ENCODE data around the gene LYRM7.
"Not testable (repeated sequence)": the region's sequence is repeated elsewhere in the genome, so short reads cannot be mapped to it uniquely, and the experiment has no call there.

Gene LYRM7

DNA sequence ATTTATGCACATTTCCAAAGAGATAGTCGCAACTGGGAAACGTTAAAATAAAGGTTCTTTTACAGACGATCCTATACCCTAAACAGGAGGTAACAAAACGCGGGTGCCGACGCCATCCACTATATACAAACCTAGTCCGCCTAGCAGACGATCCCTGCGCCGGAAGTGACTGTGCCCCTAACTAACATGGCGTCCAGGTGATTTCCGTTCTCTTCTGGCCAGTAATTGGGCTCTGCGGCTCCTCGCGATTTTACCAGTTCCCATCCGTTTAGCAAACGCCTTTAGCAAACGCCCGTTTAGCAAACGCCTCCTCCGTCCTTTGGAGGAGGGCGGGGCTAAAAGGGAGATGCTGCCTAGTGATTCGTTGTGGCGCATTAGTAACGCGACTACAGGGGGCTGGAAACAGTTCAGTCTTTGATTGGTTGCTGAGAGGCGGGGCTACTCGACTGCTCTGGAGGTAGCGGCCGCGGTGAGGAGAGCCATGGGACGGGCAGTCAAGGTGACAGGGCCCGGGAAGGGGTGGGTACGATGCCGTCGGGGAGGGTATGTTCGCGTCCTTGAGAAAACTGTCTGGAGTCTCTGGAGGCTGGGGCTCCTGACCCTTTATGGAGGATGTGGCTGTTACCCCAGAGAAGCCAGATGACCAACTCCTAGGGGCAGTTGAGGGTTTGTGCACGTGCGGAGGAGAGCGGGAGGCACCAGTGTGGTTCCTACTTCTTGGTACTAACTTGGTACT lies at the start of gene LYRM7:
Gene LYRM7, plus strand, starts transcription at position 405 of the 736 bp plus-strand sequence. Its CDS starts 77 bp downstream, at position 482.
- peak; percentile 76 to 90 for DNase-seq (ENCODE audit: low read depth in 2 of 2)

DNA sequence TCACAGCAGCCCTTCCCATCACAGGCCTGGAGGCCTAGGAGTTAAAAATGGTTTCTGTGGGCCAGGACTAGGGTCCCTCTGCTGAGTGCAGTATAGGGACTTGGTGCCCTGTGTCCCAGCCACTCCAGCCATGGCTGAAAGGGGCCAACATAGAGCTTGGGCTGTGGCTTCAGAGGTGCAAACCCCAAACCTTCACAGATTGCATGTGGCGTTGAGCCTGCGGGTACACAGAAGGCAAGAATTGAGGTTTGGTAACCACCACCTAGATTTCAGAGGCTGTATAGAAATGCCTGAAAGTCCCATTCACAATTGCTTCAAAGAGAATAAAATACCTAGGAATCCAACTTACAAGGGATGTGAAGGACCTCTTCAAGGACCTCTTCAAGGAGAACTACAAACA lies 43.5 kb upstream of the LYRM7 start:
- not testable (repeated sequence) for DNase-seq (ENCODE audit: low read depth in 2 of 2)

DNA sequence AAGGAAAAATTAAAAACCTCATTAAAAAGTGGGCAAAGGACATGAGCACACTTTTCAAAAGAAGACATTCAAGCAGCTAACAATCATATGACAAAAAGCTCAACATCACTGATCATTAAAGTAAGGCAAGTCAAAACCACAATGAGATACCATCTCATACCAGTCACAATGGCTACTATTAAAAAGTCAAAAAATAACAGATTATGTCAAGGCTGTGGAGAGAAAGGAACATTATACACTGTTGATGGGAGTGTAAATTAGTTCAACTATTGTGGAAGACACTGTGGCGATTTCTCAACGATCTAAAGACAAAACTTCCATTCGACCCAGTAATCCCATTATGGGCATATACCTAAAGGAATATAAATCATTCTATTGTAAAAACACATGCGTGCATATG lies 41.4 kb upstream of the LYRM7 start:
- DNase-seq (ENCODE audit: low read depth in 2 of 2): no peak

DNA sequence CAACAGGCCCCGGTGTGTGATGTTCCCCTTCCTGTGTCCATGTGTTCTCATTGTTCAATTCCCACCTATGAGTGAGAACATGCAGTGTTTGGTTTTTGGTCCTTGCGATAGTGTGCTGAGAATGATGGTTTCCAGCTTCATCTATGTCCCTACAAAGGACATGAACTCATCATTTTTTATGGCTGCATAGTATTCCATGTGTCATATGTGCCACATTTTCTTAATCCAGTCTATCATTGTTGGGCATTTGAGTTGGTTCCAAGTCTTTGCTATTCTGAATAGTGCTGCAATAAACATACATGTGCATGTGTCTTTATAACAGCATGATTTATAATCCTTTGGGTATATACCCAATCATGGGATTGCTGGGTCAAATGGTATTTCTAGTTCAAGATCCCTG lies 37.7 kb upstream of the LYRM7 start:
- not testable (repeated sequence) for DNase-seq (ENCODE audit: low read depth in 2 of 2)

DNA sequence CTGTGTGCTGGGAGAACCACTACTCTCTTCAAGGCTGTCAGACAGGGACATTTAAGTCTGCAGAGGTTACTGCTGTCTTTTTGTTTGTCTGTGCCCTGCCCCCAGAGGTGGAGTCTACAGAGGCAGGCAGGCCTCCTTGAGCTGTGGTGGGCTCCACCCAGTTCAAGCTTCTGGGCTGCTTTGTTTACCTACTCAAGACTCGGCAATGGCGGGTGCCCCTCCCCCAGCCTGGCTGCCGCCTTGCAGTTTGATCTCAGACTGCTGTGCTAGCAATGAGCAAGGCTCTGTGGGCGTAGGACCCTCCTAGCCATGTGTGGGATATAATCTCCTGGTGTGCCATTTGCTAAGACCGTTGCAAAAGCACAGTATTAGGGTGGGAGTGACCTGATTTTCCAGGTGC lies 32.3 kb upstream of the LYRM7 start:
- not testable (repeated sequence) for DNase-seq (ENCODE audit: low read depth in 2 of 2)

DNA sequence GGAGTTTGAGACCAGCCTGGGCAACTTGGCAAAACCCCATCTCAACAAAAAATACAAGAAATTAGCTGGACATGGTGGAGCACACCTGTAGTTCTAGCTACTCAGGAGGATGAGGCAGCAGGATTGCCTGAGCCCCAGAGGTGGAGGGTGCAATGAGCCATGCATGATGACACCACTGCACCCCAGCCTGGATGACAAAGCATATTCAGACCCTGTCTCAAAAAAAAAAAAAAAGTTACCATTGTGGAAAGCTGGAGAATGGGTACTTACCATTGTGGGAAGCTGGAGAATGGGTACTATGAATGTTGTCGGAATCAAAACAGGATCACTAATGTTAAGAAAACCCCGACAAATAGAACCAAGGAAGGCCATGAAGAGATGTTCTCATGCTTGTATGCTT lies 31.4 kb upstream of the LYRM7 start:
- no peak for DNase-seq (ENCODE audit: low read depth in 2 of 2)

DNA sequence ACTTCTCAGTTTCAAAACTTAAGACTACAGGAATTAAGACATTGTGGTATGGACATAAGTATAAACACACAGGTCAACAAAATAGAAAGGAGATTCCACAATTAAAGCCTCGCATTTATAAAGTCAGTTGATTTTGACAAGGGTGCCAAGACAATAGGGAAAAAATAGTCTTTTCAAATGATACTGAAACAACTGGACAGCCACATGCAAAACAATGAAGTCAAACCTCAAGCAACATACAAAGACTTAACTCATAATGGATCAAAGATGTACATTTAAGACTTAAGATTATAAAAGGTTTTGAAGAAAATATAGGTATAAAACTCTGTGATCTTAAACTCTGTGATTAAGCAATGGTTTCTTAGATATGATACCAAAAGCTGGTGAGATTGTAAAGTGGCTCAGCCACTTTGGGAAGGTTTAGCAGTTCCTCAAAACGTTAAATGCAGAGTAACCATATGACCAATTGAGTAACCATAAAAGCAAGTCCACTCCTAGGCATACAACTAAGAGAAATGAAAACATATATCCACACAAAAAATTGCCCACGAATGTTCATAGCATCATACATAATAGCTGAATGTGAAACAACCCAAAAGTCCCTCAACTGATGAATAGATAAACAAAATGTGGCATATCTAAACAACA lies 27.6 kb upstream of the LYRM7 start:
- DNase-seq (ENCODE audit: low read depth in 2 of 2): no peak

DNA sequence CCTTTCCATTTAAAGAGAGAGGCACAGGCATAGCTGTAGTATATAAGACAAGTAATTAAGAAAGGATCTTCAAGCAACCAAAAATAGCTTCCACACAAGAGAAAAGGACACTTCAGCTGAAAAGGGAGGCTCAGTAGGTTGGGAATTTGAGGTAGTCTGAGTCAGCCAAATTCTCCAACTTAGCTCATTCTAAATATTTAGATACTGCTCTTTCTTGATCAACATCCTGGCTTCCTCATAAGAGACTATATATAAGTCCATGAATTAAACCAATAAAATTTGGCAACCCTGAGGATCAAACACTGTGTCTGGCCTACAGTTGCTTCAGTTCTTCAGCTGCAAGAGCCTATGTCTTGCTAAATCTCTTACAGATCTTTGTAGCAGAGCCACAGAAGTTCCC lies 23.5 kb upstream of the LYRM7 start:
- DNase-seq (ENCODE audit: low read depth in 2 of 2): no peak

DNA sequence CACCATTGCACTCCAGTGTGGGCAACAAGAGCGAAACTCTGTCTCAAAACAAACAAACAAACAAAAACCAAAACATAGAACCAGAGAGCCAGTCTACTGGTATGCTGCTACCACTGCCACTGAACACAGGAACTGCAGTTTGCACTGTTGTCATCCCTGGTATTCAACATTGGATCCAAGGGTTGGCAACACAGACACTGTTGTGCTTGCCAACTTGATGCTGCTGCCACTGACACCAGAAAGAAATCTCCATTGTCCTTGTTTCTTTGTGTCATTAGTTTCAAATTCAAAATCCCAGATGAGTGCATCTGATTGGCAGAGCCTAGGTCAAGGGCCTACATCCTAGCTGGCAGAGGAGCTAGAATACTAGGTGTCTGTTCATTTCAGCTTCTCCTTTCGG lies 21.9 kb upstream of the LYRM7 start:
- DNase-seq (ENCODE audit: low read depth in 2 of 2): no peak

DNA sequence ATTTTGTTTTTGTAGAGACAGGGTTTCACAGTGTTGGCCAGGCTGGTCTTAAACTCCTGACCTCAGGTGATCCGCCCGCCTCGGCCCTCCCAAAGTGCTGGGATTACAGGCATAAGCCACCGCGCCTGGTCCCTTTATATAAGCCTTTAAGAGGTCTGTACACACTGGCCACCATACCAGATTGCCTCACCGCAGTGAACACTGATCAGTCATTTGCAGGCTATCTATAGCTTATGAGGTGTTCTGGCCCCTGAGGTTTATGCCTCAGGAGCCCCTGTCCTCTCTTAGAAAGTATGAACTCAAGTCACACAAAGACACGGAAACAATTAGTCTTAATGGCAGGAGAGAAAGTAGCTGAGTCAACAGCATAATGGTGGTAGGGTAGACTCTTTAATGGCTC lies 20.3 kb upstream of the LYRM7 start:
- DNase-seq (ENCODE audit: low read depth in 2 of 2): no peak

DNA sequence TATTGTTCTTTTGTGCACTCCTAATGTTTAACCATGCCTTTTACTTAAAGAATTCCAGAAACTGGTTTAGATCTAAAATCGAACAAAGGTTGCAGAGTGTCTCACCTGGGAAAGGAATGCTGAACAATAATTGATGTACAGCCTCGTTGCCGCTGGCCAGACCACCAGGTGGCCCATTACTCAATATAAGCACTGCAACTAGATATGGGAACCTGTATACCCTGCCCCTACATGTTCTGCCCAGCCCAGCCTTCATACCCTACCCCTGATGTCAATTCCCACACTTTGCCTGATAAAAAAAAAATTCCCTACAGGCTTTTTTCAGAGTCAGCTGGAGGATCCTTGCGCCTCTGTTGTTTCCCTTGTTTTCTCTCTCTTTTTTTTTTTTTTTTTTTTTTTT lies 19.5 kb upstream of the LYRM7 start:
- no peak for DNase-seq (ENCODE audit: low read depth in 2 of 2)

DNA sequence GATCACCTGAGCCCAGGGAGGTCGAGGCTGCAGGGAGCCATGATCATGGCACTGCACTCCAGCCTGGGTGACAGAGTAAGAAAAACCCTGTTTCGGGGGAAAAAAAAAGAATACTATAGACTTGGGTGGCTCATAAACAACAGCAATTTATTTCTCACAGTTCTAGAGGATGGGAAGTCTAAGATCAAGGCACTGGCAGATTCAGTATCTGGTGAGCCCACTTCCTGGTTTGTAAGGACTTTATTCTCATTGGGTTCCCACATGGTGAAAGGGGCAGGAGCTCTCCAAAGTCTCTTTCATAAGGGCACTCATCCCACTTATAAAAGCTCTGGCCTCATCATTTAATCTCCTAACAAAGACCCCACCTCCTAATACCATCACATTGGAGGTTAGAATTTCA lies 14.4 kb upstream of the LYRM7 start:
- DNase-seq (ENCODE audit: low read depth in 2 of 2): no peak

DNA sequence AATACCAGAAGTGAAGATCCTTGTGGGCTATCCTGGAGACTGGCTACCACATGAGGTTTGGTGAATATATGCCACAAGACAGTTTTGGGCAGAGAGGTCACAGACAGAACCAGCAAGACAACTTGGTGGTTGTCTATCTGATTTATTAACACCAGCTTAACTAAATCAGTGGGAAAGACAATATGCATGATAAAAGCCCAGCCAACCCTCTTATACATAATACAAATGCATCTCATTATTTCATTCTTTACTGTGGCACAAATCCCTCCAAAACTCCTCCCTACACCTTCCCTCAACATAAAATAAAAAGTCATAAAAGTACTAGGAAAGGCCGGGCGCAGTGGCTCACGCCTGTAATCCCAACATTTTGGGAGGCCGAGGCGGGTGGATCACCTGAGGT lies 13.8 kb upstream of the LYRM7 start:
- DNase-seq (ENCODE audit: low read depth in 2 of 2): no peak

DNA sequence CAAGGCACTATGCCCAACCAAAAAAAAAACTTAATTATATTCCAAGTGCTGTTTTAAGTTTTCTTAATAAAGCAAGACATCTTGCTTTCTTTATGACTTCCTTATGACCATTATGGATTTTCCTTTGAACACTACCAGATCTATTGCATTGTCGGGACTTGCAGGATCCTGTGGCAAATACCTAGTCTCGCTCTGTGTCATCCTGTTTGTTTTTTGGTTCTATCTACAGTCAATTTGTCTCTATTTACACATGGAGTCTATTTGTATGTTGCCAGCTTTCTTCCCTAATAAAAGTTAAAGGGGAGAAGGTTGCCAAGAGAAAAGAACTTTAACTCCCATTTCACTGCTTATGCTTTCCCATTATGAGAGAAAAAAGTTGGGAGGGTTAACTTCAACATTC lies 10.6 kb upstream of the LYRM7 start:
- DNase-seq (ENCODE audit: low read depth in 2 of 2): no peak

DNA sequence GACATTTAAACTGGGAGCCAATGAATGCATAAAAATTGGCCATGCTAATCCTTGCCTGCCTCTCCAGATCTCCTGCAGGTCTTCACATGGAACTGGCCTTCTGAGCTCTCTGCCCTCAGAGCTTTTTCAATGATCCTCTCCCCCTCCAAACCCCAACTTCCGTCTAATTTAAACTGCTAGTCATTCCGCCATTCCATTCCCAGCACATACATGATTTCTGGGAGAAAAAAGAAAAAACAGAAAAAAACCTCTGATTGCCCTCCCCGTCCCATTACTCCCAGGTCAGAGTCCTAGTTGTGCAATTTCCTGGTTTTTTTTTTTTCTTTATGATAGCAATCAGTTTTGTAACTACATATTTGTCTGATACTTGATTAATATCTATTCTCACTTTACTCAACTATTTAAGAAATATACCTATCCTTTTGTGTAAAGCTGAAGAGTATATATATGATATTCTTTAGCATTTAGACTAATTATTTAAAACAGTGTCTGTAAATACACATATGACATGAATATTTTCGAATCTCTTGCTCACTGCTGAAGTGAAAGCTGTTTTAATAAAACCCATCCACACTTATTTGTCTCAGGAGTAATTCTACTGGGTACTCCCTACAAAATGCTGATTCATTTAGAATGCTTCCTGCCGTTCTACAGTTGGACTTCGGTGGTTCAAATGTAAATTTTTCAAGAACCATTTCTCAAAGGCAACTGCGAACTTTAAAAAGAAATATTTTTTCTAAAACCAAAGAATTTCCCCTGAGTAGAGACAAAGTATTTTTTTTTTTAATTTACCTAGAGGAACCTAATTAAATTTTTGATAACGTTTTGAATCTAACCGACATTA lies 7.2 kb upstream of the LYRM7 start:
- no peak for DNase-seq (ENCODE audit: low read depth in 2 of 2)

DNA sequence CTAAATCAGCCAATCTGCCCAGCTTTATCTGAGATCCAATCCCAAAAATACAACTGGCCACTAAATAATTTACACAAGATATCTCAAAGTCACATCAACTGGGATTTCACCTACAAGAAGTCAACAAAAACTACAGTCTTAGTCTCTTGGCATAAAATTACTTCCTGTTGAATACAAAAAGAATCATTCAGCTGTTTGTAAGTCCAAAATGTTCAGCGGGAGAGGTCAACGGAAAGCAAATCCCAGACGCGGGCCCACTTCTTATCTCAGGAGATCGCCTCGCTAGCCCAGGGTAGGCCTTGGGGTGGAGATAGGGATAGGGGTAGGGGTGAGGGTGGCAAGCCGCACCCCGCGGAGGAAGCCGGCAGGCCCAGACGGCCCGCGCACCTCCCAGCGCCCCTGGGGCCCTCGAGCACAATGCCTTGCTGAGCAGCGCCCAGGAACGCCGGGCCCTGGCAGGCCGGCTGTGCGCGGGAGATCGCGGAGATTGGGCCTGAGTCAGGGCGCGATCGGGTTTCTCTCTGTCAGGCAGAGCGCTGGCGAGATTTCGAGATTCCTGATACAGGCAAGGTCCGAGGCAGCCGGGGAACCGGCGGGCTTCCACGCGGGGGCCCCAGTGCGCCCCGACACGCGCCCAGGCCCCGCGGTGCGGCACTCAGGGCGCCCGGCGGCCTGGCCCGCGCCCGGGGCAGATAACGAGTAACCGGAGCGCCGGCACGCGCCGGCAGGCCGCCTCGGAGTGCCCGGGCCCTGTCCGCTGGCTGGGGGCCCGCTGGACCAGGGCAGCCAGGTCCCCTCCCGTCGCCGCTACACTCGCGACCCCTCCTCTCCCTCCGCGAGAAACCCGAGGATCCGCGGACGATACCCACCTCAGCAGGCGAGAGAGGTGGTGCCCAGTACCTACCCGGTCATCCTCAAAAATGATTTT lies 6.3 kb upstream of the LYRM7 start:
- DNase-seq (ENCODE audit: low read depth in 2 of 2): peak; percentile 20 to 38

DNA sequence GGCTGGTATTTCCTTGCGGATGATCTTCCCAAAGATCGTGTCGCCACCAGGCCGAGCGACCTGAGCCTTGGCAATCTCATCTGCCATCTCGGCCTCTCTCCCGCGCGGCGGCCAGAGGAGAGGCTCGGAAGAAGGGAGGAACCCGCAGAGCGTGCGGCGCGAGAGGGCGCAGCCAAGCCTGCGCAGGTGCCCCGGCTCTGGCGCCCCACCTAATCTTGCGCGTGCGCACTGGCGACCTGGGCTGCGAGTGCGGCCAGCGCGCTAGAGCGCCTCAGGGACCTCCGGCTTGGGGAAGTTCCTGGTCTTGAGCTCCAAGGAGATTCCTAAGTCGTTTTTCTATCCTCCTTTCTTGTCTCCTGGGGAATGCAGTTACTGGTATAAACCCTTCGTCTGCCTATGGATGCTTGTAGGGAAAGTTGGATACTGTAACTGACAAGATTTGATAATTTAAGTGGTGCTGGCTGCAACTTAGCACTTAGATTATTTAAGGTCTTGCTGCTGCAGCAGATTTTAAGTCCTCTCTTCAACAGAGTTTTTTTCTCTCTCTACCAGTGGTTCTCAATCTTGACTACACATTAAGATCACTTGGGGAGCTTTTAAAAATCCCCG lies 5.5 kb upstream of the LYRM7 start, which contains the start of gene HINT1:
Gene HINT1, minus strand, starts transcription at position 138 of the 609 bp plus-strand sequence. Its CDS starts 51 bp downstream, at position 87.
- peak; percentile 86 to 87 for DNase-seq (ENCODE audit: low read depth in 2 of 2)

DNA sequence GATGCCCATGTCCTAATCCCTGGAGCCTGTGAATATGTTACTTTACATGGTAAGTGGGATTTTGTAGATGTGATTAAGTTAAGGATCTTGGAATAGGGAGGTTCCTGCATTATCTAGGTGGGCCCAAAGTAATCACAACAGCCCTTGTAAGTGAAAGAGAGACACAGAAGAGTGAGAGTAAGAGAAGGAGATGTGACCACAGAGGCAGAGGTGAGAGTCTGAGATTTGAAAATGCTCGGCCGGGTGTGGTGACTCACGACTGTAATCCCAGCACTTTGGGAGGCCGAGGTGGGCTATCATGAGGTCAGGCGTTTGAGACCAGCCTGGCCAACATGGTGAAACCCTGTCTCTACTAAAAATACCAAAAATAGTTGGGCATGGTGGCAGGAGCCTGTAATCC lies 3.1 kb upstream of the LYRM7 start:
- no peak for DNase-seq (ENCODE audit: low read depth in 2 of 2)

DNA sequence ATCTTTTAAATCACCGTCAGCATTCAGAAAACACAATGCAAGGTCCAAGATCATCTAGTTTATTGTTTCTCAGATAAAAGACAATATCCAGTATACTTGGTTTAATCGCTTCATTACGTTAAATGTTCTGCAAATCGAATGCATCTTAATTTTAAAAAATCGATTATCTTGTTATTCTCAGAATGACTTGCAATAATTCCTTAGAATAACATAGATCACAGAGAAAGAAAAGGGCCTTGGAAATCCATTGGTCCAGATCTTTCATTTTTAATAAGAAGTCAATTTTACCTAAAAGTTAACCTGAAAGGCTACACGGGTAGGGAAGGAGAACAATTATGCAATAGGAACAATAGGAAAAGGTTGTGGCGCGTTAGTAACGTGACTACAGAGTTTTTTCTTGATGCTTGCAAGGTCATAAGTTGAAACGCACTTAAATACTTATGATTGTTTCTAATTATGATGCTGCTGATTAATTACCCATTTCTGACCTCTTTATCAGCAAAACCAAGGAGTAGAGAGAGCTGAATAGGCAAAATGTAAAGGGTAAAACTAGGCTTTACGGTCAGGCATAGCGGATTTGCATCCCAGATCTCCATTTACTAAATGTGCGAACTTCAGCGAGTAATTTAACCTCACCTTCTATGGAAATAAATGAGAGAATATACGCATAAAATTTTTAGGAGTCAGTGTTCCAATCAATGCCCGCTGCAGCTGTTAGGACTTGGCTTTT lies 769 bp upstream of the LYRM7 start:
- DNase-seq (ENCODE audit: low read depth in 2 of 2): no peak

DNA sequence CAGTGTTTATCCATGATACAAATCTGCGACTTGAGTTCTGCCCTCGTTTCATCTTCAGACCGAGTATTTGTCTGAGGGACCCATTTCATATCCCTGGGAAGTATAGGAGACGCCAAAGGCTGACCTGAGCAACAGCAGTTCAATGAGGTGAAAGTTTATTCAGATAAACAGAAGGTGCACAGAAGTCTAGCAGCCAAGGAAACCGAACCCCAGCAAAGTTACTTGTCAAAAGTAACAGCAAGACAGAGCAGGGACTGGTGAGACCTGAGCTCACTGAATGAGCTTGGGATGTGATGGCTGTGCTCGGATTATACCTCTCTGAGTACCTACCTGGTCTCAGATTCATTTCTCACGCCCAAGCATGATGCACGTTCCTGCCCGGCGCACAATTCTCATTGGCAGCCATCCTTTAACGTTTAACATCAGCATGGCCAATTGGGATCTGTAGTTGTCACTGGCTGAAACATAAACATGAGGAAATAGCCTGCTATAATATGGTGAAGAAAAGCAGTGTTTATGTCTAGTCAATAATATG lies 599 bp downstream of the LYRM7 start:
- DNase-seq (ENCODE audit: low read depth in 2 of 2): no peak

Measured in stimulated activated CD4-positive, alpha-beta T cell treated with anti-CD3 and anti-CD28 coated beads, Interleukin-1b, Interleukin-23, amount 100 ng/mL, for 1 hour (primary cell).